HG02852 (cell line): ENCODE data around the gene DIS3L2.
"Not testable (repeated sequence)": the region's sequence is repeated elsewhere in the genome, so short reads cannot be mapped to it uniquely, and the experiment has no call there.

Source experiments
- ATAC-seq: cut with Tn5 transposase; IDR thresholded peaks from one replicate; pipeline ENCODE4 v1.9.1; 2021; ENCODE audit warnings: mild to moderate bottlenecking, moderate library complexity; ENCODE audit not compliant: unreplicated experiment

DIS3L2 gene

GRCh38 chr2:232363064-232363783 lies 401.7 kb downstream of the DIS3L2 start:
- not testable (repeated sequence) for ATAC-seq

GRCh38 chr2:232363784-232364615 lies 402.5 kb downstream of the DIS3L2 start:
- ATAC-seq = no peak

- not testable (repeated sequence) for ATAC-seq
These were observed 403.5 kb downstream of the DIS3L2 start for GRCh38 chr2:232364806-232365594.

- no peak for ATAC-seq
These were observed 404.3 kb downstream of the DIS3L2 start for GRCh38 chr2:232365621-232366321.

GRCh38 chr2:232366461-232366860 lies 404.9 kb downstream of the DIS3L2 start:
- ATAC-seq = not testable (repeated sequence)

- ATAC-seq = no peak
These were observed 405.5 kb downstream of the DIS3L2 start for GRCh38 chr2:232367016-232367415.

GRCh38 chr2:232367591-232368233 lies 406.2 kb downstream of the DIS3L2 start:
- no peak for ATAC-seq

- ATAC-seq = no peak
These were observed 406.8 kb downstream of the DIS3L2 start for GRCh38 chr2:232368311-232368731.

GRCh38 chr2:232369126-232369951 lies 407.8 kb downstream of the DIS3L2 start:
- no peak for ATAC-seq

- ATAC-seq = not testable (repeated sequence)
These were observed 408.5 kb downstream of the DIS3L2 start for GRCh38 chr2:232370007-232370406.

GRCh38 chr2:232372231-232373208 lies 411.0 kb downstream of the DIS3L2 start:
- ATAC-seq = no peak

- no peak for ATAC-seq
These were observed 412.8 kb downstream of the DIS3L2 start for GRCh38 chr2:232374356-232374755.

GRCh38 chr2:232375164-232375563 lies 413.7 kb downstream of the DIS3L2 start:
- no peak for ATAC-seq

GRCh38 chr2:232376260-232376659 lies 414.7 kb downstream of the DIS3L2 start:
- ATAC-seq = no peak

GRCh38 chr2:232376713-232377112 lies 415.2 kb downstream of the DIS3L2 start:
- no peak for ATAC-seq

- ATAC-seq = no peak
These were observed 415.8 kb downstream of the DIS3L2 start for GRCh38 chr2:232377319-232377718.

GRCh38 chr2:232377841-232378734 lies 416.6 kb downstream of the DIS3L2 start:
- ATAC-seq = no peak
